NCI-H345 treated with DMSO at 0.1 percent for 48 hours (cell line): Measurements from ENCODE around the gene PIGN.

Source experiments
- DNase-seq: peaks from one replicate; lab custom pipeline; 2025; ENCODE audit not compliant: unreplicated experiment; lab: John Stamatoyannopoulos, UW

Gene PIGN

DNA sequence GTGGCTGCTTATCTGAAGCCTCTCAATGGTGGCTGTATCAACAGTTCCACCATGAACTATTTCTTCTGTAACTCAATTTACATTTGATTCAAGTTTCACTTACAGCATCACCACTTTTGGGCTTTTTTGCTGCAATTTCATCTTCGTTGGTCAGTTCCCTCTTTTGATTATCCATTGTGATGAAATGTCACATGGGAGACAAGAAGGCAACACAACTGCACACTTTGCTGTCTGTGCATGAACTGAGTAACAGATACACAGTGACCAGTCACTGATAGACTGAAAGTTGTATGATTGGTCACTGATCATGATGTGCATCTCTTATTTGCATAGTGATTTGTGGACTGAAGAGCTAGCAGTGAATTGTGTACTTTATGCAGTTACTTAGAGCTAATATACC, 163.3 kb downstream of the PIGN start:
- DNase-seq = no peak

DNA sequence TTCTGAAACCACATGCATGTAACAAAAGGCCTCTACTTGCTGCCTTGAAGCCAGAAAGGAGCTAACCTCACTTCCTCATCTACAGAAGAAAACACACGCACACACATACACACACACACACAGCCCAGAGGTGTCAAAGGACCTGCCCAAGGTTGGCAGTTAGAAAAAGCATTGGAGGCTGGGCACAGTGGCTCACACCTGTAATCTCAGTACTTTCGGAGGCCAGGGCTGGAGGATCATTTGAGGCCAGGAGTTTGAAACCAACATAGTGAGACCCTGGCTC, 168.2 kb downstream of the PIGN start:
- no peak for DNase-seq

DNA sequence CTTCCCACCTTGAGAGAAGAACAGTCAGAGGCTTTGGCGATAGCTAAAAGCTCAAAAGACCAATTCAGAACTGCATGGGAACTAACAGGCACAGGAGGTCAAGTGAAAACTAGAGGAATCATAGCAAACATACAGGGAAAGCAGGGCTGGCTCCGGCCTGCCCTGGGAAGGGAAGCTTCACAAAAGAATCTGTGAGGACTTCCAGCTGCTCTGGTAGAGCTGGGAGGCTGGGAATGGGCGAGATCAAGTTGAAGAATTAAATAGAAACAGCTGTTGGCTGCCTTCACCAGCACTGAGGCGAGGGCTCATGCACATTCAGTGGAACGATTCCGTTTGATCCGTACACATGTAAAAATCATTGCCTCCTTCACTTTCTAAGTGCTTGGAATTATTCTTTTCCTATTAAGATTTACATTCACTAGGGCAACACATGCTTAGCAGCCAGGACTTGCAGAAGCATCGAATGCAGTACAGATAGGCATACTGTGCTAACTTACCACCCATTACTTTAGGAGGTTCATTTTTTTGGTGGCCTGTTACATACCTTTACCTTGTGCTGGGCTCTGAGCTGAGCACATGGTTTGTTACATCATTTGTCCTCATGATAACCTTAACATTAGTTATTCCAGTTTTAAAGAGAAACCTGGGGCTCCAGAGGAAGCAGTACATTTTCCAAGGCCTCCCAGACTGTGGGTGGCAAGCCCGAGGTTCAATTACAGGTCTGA, 168.7 kb downstream of the PIGN start:
- no peak for DNase-seq

DNA sequence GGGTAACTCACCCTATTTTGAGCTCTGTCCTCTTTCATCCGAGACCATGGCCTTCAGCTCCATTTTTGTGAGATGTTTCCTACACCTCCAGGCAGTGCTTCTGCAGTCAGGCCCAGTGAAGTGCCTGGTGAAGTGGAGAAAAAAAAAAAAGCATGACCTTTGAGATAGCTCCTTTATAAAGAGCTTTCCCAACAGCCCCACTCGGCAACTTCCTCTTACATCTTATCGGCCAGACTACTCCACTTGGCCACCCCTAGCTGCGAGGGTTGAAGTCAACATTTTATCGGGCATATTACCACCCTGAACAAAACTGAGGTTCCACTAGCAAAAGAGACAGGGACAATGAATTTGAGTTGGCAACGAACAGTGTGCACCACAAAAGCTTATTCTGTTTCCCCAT, 169.2 kb downstream of the PIGN start:
- DNase-seq = no peak

DNA sequence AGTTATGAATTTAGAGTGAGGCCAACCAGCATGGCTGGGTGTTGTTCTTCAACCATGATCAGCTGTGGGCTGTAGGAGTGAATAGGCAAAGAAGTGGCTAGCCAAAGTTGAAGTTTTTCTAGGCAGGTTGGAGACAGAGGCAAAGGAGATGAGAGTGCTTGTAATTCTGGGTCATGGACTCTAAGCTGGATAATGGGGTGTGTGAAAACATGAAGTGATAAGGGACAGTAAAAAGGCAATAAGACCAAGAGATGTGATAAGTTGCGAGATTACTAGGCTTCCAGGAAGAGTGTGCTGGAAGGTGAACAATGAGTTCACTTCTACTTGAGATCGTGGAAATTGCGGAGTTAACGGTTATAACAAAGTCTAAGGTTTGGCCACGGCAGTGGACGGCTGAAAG, 175.4 kb downstream of the PIGN start:
- DNase-seq = no peak

DNA sequence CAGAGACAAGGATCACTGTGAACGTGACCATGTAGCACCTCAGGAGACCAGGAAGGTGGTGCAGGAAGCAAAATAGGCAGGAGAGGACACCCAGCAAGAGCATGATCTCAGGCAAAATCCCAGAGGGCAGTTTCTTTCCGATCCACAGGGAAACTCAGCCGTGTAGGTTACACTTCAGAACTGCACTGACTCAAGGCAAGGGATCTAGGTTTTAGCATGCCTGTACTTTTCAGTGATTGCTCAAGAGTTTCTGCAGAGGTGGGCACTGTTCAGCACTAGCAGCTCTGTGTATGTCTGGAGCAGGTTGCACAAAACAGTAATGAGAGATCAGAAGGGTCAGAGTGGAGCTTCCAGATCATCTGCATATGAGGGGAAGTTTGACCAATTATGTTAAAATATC, 177.3 kb downstream of the PIGN start:
- DNase-seq = no peak

DNA sequence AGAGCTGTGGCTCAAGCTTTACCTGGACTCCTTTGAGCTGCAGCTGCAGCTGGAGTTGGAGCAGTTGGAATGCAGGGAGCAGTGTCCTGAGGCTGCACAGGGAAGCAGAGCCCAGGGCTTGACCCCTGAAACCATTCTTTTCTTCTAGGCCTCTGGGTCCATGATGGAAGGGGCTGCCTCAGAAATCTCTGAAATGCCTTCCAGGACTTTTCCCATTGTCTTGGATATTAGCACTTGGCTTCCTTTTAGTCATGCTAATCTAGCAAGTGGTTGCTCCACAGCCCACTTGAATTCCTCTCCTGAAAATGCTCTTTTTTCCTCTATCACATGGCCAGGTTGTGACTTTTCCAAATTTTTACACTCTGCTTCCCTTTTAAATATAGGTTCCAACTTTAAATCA, 185.5 kb downstream of the PIGN start:
- no peak for DNase-seq

DNA sequence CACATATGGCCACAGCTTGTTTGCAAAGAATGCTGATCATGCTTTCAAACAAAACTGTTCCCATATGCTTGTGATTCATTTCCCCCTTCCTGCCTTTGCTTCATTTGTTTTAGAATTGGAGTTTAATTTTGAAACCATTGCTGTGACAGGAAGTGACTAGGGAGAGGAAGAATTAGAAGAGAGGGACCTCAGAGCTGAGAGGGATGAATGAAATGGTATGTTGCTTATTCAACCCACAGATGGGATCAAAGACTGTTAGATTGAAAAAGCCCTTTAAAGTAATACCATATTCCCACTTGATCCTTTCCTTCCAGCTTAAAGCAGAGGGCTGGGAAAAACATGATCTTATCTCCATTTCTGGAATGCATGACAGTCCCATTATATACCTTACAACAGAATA, 187.9 kb downstream of the PIGN start:
- DNase-seq = no peak

DNA sequence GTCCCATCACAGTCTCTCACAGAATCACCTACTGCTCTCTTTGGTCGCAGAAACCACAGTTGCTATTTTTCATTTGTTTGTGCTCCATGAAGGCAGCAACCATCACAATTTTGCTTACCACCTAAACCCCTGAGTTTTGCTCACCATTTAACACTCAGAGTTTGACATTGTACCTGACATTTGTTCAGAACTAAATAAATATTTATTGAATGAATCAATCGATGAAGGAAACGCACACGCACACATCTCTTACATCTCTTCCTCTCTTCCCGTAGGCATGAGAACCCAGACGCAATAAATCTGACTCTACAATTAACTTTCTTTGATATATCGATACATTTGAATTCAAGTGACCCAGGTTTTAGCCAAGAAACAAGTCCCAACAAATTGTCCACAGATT, 188.5 kb downstream of the PIGN start:
- DNase-seq = no peak

DNA sequence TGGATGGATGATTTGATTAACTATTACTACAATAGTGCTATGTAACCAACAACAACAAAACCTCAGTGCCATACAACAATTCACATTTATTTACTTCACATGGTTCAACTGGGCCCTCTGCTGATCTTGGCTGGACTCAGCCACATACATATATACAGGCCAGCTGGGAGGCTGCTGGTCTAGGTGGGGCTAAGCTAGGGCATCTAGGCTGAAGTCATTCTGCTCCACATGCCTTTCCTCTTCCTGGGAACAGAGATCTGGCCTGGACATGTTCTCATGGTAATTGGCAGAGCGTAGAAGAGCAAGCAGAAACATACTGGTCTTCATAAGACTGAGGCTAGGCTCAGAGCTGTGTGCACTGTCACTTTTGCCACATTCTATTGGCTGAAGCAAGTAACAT, 191.2 kb downstream of the PIGN start:
- DNase-seq = no peak

DNA sequence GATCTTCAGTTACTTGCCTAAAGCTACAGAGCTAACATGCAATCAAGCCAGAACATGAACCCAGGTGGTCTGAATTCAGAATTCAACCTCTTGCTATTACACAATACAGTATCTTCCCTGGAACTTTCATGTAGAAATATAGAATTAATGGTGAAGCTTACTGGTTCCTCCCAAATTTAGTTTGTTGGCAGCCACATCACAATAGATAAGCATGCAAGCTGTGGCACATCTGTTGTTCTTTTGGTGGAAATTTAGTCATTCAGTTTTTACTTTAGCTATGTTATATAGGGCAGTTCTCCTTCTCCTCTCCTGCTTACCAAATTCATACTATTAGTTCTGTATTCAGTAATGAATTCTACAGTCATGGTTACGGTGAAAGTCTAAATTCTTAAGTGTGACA, 193.0 kb downstream of the PIGN start:
- DNase-seq = no peak

DNA sequence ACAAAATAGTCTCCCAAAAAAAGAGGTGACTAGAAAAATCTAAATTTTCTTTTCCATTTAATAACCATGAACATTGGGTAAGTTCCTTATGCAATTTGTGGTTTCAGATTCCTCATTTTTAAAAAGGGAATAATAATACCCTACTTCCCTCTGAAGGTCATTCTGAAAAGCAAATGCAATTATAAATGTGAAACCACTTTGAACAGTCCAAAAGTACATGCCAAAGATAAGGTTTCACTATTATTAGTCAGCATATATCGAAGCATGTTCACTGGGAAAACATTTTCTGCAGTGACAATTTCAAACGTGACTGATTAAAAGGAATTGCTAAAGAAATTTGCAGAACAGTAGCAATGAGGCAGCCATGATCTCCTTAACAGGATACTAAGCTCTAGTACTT, 193.9 kb downstream of the PIGN start:
- no peak for DNase-seq

DNA sequence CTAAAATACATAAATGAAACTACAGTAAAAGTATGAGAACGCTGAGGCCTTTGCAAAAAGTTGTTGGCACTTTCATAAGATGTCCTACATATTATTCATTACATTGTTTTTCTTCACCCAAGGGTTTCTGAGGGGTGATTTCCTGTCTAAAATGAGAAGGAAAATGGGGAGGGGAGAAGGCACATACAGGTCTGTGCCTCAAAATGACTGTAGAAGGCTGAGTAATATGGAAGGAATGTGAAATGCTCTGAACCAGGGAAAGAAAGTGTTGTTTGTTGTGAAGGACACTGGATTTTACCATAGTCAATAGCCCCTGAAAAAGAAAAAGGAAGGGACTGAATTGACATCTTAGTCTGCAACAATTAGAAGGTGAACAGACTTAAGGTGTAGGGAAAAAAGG, 194.6 kb downstream of the PIGN start:
- no peak for DNase-seq

DNA sequence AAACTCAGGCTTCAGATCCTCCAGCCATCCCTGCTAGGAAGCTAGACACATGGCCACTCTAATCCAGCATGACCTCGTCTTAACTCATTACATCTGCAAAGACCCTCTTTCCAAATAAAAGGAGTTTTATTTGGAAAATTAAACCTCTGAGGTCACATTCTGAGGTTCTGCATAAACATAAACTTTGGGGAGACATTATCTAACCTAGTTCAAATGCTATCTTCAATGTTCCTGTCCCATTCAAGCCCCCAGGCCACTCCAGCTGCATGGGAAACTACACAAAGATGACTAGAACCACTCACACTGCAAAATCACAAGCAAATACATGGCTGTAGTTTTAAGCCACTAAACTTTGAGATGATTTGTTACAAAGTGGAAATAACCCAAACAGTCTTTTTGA, 195.0 kb downstream of the PIGN start:
- DNase-seq = no peak

DNA sequence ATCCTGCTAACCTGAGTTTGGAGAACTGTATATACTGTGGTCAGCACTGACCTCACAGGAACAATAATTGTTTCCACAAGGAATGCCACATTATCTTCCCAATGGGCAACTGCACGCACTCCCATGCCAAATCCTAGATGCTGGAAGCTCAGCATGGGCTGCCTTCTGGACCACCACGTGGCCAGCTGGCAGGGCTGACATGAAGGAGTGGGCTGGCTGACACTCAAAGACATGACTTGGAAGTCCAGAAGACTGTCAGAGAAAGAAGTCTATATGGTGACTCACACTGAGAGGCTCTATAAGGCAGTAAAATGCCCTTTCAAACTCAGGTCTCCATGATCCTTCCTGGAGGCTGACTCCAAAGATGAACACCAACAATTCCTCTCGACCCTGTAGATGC, 195.7 kb downstream of the PIGN start:
- DNase-seq = no peak
